Iris pigment epithelial cell (primary cell): Measurements from ENCODE around the gene CD81.
"Not testable (repeated sequence)": the region's sequence is repeated elsewhere in the genome, so short reads cannot be mapped to it uniquely, and the experiment has no call there.

Experiments used
- DNase-seq: peaks from one replicate; pipeline ENCODE4 v3.0.0-alpha.2; 2011; ENCODE audit warnings: low read depth

Gene CD81

DNA sequence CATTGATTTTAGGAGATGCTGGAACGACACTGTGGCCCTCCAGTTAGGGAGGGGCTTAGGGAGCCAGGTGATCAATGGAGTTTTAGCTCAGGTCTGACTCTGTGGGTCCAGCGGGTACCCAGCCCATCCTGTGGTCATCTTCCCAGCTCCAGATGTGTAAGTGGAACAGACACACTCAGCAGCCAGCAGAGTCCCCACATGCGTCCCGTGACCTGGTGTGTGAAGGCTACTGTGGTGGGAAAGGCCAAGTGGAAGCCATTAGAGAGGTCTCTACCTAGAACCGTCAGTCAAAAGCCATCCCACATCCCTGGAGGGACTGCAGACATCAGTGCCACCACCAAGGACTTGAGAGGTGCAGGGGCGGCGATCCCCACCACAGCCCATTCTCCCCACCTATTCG lies 19.9 kb upstream of the CD81 start:
- DNase-seq = no peak

DNA sequence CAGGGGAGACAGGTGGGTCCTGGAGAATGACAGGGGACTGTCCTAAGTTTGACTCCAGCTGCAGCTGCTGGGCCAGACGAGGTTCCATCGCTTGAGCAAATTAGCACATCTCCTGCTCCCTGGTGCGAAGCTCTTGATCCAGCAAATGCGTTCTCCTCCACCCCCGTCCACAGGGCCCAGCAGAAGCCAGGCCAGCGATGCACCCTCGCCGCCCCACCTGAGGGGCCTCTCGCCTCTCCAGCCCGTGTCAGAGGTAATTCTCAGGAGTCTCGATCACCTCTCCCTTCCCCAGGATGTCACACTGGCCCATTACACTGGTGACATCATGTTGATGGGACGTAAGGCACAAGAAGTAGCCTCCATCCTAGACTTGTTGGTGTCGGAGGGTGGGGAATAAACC lies 19.5 kb upstream of the CD81 start:
- not testable (repeated sequence) for DNase-seq

DNA sequence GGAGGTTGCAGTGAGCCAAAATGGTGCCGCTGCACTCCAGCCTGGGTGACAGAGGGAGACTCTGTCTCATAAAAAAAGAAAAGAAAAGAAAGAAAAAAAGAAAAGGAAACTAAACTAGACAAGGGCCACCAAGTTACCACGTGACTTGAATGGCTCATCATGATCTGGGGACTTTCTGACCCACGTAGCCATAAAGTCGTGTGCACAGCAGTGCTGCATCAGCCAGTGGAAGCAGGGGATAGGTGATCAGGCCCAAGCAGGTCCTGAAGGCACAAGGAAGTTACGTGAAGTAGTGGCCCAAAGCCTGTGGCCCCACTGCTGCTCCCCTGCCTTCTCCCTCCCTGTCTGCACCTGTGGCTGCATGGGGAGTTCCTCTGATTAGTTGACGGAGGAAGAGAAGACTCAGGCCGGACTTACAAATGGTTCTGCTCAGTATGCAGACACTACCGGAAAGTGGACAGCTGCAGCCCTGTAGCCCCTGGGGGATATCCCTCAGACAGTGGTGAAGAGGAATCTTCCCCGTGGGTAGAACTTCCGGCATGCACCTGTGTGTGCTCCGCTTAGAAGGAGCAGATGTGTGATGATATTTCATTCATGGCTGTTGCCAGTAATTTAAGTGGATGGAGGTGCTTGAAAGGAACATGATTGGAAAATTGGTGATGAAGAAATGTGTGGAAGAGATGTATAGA lies 18.2 kb upstream of the CD81 start:
- no peak for DNase-seq

DNA sequence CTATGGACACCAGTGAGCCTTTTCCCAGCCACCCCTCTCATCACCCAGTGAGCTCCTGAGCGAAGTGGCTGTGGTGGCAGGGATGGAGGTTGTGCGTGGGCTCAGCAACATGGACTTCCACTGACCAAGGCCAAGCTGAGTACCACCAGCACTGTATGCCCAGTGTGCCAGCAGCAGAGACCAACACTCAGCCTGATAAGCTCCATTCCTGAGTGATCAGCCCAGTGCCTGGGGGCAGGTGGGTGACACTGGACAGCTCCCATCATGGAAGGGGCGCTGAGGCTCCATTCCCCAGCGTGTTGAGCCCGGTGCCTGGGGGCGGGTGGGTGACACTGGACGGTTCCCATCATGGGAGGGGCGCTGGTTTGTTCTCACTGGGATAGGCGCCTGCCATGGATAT lies 17.6 kb upstream of the CD81 start:
- DNase-seq = no peak

DNA sequence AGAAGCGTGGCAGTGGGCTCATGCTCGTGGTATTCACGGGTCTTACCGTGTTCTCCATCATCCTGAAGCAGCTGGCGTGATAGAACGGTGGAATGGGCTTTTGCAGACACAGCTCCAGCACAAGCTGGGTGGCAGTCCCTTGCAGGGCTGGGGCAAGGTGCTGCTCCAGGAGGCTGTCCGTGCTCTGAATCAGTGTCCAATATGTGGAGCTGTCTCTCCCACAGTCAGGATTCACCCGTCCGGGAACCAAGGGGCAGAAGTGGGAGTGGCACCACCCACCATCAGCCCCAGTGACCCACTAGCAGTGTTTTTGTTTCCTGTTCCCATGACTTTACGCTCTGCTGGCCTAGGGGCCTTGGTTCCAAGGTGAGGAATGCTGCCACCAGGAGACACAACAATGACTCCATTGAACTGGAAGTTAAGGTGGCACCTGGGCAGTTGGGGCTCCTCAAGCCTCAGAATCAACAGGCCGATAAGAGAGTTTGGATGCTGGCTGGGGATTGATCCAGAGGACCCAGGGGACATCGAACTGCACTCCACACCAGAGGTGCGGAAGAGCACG lies 16.9 kb upstream of the CD81 start:
- no peak for DNase-seq

DNA sequence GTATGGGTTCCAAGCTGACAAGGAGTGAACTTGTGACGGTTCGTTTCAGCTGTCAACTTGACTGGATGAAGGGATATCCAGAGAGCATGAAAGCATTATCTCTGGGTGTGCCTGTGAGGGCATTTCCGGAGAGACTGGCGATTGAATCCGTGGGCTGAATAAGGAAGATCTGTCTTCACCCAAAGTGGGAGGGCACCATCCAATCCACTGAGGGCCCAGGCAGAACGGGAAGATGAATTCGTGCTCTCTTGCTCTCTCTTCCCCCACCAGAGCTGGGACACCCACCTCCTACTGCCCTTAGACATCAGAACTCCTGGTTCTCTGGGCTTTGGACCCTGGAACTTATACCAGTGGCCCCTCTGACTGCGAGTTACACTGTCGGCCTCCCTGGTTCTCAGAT lies 15.5 kb upstream of the CD81 start:
- DNase-seq = no peak

DNA sequence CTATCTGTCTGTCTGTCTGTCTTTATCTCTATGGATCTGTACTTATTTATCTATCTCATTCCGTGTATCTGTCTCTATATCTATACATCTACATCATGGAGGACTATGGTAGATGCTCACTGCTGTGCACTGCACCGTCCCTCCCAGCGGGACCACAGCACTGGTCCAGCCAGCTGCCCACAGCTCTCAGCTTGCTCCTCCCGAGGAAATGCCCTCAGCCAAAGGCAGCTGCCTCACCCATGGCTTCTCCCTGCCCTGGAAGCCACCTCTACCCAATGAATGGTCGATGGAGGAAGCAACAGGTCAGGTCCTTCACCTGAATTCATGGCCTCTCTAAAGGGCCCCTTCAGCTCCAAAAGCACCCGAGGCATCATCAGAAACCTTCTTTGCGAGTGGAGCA lies 14.7 kb upstream of the CD81 start:
- DNase-seq = no peak

DNA sequence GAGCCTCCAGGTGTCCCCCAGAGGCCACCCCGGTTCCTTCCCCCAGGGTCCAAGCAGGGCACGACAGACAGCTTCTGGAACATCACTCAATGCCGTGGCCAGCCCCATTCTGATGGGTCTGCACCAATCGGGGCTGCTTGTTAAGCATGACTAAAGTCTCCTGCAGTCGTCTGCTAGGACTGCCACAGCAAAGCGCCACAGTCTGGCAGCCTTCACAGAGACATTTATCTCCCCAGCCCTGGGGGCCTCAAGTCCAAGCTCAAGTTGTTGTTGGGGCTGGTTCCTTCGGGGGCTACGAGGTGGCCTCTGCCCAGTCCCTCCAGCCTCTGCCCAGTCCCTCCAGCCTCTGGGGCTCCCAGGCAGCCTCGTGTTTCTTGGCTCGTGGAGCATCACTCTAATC lies 14.0 kb upstream of the CD81 start:
- DNase-seq = no peak

DNA sequence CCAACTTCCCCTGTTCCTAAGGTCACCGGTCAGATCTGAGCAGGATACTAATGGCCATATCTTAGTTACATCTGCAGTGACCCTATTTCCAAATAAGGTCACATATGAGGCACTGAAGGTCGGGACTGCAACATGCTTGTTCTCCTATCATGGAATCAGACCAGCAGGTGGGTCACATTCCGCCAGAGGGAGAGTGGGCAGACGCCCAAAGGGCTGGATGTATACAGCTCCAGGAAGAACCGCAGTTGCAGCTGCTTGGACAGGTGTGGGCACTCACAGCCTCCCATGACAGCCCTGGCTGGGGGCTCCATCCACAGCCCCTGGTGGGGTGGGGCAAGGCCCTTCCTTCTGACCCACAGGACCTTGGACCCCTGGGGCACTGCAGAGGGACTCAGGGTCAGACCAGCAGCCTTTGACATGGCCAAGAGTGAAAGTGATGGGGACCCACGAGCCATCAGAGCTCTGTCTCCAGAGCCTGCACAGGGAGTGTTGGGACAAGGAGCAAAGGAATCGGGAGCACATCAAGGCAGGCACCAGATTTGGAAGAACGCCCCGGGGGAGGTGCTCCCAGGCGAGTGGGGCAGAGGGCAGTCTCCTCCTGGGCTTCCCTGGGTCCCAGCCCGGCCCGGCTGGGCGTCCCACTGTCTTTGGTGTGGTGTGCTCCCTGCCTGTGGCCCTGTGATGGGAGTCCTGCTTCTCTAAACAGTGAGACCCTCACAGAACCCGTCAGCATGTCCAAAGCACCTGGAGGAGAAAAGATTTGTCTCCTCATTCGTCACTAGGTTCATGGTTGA lies 13.3 kb upstream of the CD81 start:
- DNase-seq = no peak

DNA sequence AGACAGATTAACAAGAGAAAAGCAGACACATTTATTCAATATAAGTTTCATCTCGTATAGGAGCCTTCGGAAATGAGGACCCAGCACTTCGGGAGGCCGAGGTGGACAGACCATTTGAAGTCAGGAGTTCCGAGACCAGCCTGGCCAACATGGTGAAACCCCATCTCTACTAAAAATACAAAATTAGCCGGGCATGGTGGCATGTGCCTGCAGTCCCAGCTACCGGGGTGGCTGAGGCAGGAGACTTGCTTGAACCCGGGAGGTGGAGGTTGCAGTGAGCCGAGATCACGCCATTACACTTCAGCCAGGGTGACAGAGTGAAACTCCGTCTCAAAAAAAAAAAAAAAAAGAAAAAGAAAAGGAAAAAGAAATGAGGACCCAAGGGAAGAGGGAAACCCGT lies 12.7 kb upstream of the CD81 start:
- DNase-seq = not testable (repeated sequence)

DNA sequence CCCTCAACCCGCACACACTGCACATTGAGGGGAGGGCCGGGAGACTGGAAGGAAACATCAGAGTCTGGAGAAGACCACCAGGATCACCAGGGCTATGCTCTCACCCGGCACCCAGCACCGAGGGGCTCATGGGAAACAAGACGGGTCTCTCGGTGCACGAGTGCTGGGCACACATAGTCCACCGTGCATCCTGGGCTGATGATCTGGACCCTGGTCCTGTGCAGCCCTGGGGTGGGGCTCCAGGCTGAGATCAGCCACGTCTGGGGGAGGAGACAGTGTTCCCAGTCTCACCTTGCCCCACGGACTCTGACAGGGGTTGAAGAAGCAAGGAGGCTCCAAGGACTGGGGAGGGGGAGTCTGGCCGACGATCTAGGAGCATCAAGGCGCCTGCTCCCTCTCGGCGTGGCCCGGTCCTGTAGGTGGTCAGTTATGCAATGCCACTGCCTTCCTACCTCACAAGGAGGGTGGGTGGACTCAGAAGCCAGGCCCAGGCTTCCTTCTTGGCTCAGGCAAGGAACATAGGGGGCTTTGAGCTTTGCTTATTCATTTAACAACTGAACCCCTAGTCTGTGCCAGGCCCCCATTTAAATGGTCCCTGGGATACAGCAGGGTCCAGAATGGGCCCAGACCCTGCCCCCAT lies 11.4 kb upstream of the CD81 start:
- DNase-seq = no peak

DNA sequence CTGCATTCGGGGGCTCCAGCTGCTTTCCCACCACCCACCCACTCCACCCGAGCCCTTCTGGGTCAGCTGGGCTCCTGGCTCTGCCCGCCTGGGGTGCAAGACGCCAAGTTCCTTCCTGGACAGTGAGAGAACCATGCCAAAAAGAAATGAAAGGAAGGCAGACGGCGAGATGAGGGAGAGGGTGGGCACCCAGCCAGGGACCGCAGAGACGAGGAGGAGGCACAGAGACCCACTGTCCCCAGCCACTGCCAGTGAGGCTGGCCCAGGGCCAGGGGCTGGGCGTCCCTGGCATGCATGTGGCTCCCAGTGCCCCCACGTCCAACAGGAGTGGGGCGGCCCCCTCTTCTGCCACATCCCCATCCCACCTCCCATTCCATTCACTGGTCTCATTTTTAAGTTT lies 10.8 kb upstream of the CD81 start:
- no peak for DNase-seq

DNA sequence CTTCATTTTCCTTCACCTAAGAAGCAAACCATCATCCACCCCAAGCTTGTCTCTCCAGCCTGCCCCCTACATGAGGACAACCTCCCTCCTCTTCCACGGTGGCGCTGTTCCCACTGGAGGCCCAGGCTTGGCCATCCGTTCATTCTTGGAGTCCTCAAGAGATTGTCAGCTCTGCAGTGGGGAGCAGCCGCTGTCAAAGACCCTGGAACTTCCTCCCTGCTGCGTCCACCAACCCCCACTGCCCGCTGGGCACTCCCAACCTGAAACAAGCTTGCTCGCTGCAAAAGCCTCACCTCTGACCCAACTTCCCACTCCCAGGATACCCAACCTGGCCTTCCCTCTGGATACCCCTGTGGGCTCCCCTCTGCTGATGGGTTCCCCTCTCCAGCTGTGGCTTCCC lies 10.4 kb upstream of the CD81 start:
- DNase-seq = no peak

DNA sequence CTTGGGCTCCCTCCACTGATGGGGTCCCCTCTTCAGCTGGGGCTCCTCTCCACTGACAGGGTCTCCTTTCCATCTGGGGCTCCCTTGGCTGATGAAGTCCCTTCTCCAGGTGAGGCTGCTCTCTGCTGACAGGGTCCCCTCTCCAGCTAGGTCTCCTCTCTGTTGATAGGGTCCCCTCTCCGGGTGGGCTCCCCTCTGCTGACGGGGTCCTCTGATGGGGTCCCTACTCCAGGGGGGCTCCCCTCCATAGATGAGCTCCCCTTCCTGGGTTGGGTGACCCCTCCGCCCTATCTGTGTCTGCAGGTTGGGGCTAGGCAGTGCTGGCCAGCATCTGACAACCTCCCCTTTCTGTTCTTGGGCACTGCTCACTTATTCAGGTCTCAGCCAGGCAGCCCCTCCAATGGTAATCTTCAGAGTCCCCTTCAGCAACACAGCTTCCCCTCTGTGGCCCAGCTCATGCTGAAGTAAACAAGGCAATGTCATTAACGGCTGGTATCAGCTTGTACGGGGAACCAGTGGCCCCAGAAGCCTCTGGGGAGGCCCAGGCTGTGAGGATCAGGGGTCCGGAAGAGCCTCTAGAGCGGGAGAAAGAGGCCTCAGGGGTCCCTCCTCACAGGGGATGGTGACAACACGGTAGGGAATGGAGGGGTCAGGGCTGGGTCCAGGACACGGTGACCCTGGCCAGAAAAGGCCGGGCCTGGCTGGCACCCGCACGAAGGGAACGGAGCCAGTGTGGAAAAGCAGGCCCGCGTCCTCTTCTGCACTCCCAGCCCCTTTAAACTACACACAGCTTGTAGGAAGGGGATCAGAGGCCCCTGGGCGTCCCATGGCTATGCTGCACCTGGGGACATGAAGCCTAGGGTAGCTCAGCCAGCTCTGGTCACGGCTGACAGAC lies 9.6 kb upstream of the CD81 start:
- DNase-seq = no peak

DNA sequence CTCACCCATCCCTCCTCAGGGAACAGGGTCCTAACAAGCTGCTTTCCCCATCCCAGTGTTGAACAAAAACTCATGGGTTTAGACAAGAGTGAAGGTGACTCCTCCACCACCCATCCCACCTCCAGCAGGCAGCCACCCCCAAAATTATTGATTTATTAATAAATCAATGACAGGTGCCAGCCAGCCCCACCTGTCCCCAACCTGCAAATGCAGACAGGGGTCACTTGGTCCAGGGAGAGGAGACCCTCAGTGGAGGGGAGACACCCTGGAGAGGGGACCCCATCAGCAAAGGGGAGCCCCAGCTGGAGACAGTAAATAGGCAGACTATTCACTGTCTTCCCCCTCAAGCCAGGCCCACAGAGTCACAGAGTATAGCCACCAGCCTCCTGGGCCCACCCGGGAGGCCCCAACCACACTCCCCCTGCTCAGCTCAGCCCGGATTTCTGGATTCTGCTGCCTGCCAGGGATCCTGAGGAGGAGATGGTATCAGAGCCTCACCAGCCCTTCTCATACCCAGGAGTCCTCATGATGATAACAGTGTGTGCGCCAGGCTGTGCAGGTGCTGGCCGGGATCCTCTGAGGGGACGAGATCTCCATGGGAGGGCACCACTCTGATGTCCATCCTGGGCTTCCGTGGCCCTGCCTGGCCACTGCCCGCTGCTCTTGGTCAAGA lies 8.8 kb upstream of the CD81 start:
- DNase-seq = no peak

DNA sequence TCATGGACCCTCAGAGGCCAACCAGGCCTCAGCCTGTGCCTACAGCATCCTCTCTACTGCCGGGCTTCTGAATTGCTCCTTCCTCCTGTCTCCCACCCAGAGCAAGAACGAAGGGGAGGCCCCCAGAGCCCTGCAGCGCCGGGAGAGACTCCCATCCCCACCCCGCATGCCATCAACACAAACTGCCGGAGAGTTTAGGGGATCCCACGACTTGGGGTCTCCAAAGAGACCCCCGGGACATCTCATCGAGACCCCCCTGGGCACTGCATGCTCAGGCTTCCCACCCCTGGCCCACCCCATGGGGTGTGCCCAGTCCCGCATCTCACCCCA lies 8.3 kb upstream of the CD81 start:
- DNase-seq = no peak

DNA sequence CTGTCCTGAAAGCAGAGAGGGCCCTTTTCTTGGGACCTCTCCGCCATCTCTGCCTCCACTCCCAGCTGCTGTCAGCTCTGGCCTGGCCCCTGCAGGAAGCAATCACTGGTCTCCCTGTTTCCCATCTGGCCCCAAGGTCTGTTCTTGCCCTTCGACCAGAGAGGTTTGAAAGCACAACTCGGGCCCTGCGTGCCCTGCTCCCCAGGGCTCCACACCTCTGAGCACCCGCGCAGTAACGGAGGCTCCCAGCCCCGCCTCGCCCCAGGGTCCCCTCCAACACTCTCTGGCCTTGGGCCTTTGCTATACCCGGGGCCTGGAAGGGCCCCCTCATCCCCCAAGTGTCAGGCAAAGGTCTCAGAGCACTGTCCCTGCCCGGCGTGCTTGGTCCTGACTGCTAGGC lies 7.8 kb upstream of the CD81 start:
- no peak for DNase-seq

DNA sequence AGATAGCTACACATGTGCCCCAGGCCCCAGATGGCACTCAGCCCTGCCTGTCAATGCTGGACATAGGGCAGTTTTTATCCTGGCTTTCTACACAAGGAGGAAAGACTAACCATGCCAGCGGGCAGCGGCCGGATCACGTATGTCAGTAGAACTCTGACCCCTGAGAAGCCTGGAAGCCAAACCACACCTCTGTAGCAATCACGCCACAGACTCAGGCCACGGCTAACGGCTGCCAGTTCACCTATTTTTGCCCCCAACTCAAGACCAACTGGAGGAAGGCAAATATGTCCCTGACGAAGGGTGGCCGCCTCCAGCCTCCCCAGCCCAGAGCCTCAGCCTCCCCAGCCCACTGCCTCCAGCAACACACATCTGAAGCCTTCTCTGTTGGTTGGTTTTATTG lies 7.2 kb upstream of the CD81 start:
- DNase-seq = no peak

DNA sequence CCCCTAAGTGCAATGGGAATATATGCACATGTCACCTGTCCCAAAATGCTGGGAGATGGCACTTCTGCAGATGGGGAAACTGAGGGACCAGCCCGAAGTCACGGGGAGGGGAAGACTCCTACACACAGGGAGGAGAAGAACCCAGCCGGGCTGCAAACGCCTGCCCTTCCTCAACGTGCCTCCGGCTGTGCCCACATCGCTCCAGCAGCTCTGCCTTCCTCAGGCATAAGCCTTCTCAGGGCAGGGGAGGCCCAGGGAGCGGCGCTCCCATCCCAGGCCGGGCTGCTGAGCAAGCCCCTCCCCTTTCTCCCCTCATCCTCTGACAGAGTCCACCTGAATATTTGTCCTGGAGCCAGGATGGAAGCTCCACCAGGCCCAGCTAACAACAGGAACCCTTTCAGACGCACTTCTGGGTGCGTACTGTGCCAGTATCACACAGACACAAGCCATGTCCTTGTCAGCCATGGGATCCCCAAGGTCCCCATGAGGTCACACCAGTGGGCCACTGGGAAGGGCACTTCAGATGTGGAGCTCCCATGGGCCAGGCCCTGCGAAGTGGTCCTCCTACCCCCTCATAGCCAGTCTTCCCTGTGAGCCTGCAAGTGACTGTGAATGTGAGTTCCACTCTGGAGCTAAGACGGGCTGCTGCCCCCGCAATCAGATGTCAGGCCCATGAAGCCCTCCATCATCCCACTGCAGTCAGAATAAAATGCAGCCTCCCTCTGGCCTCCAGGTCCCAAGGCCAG lies 2.5 kb upstream of the CD81 start:
- no peak for DNase-seq

DNA sequence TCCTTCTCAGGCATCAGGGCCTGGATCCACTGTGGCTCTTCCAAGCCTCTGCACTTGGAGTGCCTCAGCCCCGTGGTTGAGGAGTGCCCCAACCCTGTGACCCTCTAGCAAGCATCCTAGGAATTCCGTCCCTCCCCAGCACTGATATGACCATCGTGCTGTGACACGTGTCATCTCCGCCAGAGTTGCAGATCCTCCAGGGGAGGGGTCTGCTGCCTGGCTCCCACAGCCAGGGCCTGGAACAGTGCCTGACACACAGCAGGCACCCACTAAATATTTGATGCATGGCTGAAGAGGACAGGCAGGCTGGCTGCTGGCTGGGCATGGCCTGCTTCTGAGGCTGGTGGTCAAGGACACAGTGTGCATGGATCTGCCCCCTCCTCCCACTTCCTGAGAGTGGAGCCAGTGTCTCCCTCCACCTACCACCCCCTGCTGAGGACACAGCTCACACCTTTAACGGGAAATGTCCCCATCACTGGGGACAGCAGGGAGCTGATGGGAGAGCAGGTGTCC lies 1.7 kb upstream of the CD81 start:
- no peak for DNase-seq
